OCI-LY3 (cell line): ENCODE results near the gene IBA57.

Experiments
- CTCF ChIP-seq: fragments of 200-600, 300-600 bp; sonication (generic); IDR thresholded peaks from 2 replicates; pipeline ENCODE4 v1.5.1; 2014; ENCODE audit warnings: antibody characterized with exemption, low read length, low read depth
- EZH2phosphoT487 ChIP-seq: fragments of 200-600 bp; shearing (Covaris generic); IDR thresholded peaks from 2 replicates; pipeline ENCODE4 v1.6.1; 2018; ENCODE audit warnings: antibody characterized with exemption, mixed run types, low read depth

- no peak for TF ChIP-seq CTCF
- no peak for TF ChIP-seq EZH2phosphoT487
Observed at GRCh38 chr1:228142155-228142691, 23.4 kb upstream of the IBA57 start.
